ENCODE data around the gene CAPZA1.

The CAPZA1 gene

DNA sequence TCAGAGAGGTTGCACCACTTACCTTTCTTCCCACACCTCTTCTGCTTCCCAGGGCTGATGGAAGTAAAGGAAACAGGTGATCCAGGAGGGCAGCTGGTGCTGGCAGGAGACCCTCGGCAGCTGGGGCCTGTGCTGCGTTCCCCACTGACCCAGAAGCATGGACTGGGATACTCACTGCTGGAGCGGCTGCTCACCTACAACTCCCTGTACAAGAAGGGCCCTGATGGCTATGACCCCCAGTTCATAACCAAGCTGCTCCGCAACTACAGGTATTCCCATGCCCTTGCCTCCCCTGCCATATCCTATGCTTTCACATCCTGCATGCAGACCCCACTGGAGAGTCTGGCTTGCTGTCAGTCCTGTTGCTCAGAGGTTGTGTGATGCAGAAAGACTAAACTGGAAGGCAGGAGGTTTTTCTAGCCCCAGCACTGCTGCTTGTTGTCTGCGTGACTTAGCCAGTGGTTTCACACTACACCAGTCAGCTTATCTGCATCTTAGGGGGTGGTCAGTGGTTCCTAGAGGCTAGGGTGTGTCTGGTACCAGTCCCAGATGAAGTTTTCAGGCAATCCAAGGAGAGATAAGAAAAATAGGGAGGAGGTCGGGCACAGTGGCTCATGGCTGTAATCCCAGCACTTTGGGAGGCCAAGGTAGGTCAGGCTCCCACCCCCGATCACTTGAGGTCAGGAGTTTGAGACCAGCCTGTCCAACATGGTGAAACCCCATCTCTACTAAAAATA is 77.1 kb downstream of the CAPZA1 start:
- Histone ChIP-seq H3K4me3 (no peak overlapping the region), H3K27ac (no peak overlapping the region), H3K9me3 (ENCODE audit: low read depth, low read length) (no peaks in the 10 kb centered on the region), H3K9ac (ENCODE audit: insufficient read length) (no peak overlapping the region), H3K36me3 (ENCODE audit: insufficient read depth, low read length) (peaks cover 82% of the 10 kb centered on the region)
- DNase-seq (ENCODE audit: low read depth, low spot score), result no peak
- TF ChIP-seq EZH2 (IDR thresholded peaks at IDR 0.05) (no peak), FOXP2 (optimal IDR thresholded peaks at IDR 0.05; ENCODE audit: control extremely low read depth, extremely low read length, insufficient read depth) (no peak), POLR2AphosphoS5 (IDR thresholded peaks at IDR 0.05; ENCODE audit: borderline replicate concordance, low read depth, low read length) (no peak)

DNA sequence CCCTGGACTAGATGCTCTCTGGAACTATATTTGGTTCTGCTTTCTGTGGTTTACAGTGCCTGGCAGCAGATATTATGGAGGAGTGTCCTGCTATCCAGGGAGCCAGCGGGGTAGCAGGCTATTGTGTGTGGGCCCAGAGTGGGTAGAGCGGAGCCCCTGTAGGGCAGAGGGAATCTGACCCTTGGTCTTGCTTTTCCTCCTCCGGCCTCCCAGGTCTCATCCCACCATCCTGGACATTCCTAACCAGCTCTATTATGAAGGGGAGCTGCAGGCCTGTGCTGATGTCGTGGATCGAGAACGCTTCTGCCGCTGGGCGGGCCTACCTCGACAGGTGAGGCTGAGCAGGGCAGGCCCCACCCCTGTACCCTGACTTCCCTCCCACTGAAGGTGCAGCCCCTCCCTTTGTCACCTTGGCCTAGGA is 78.2 kb downstream of the CAPZA1 start:
- DNase-seq (ENCODE audit: low read depth, low spot score), result no peak
- TF ChIP-seq EZH2 (IDR thresholded peaks at IDR 0.05), result no peak
- TF ChIP-seq POLR2AphosphoS5 (IDR thresholded peaks at IDR 0.05; ENCODE audit: borderline replicate concordance, low read depth, low read length), result no peak
- no peak for TF ChIP-seq FOXP2 (optimal IDR thresholded peaks at IDR 0.05; ENCODE audit: control extremely low read depth, extremely low read length, insufficient read depth)
- Histone ChIP-seq H3K36me3 (ENCODE audit: insufficient read depth, low read length) (peaks cover 73% of the 10 kb centered on the region), H3K27ac (no peak overlapping the region), H3K9me3 (ENCODE audit: low read depth, low read length) (no peaks in the 10 kb centered on the region), H3K9ac (ENCODE audit: insufficient read length) (no peak overlapping the region), H3K4me3 (no peak overlapping the region)

DNA sequence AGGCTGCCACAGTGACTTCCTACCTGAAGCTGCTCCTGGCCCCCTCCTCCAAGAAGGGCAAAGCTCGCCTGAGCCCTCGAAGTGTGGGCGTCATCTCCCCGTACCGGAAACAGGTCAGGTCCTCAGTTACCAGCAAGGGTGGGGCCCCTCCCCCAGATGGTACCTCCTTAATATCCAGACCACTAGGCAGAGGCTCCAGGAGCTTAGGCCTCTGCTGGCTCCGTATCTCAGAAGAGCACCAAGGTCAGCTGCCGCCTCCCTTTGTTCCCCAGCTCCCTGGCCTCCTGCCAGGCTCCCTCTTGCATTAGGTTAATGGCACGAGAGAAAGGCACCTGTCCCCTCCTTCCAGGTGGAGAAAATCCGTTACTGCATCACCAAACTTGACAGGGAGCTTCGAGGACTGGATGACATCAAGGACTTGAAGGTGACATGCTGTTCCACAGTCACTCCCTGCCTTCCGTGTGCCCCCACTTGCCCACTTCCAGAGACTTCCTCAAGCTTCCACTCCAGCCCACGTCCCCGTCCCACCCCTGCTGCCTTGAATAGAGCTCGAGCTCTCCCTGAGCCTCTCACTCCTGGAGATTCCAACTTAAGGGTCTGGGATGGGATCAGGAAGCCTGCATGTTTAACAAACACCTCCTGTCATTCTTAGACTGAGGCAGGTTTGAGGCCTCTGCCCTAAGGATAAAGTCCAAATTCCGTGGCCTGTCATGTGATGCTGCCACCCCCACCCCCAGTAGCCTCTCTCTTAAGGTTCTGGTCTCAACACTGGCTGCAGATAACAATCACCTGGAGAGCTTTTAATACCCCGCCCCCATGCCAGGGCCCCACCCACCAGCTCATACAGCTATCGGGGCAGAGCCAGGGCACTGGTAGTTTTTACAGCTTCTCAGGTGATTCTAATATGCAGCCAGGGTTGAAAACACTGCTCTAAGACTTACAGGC is 79.0 kb downstream of the CAPZA1 start:
- Histone ChIP-seq H3K9me3 (ENCODE audit: low read depth, low read length) (no peaks in the 10 kb centered on the region), H3K4me3 (no peak overlapping the region), H3K9ac (ENCODE audit: insufficient read length) (no peak overlapping the region), H3K36me3 (ENCODE audit: insufficient read depth, low read length) (peaks cover 67% of the 10 kb centered on the region), H3K27ac (peak overlapping the region; percentile 54; the same call in 1 of the 2 replicates)
- TF ChIP-seq POLR2AphosphoS5 (IDR thresholded peaks at IDR 0.05; ENCODE audit: borderline replicate concordance, low read depth, low read length), result no peak
- TF ChIP-seq EZH2 (IDR thresholded peaks at IDR 0.05), result no peak
- TF ChIP-seq FOXP2 (optimal IDR thresholded peaks at IDR 0.05; ENCODE audit: control extremely low read depth, extremely low read length, insufficient read depth), result no peak
- DNase-seq (ENCODE audit: low read depth, low spot score), result no peak

DNA sequence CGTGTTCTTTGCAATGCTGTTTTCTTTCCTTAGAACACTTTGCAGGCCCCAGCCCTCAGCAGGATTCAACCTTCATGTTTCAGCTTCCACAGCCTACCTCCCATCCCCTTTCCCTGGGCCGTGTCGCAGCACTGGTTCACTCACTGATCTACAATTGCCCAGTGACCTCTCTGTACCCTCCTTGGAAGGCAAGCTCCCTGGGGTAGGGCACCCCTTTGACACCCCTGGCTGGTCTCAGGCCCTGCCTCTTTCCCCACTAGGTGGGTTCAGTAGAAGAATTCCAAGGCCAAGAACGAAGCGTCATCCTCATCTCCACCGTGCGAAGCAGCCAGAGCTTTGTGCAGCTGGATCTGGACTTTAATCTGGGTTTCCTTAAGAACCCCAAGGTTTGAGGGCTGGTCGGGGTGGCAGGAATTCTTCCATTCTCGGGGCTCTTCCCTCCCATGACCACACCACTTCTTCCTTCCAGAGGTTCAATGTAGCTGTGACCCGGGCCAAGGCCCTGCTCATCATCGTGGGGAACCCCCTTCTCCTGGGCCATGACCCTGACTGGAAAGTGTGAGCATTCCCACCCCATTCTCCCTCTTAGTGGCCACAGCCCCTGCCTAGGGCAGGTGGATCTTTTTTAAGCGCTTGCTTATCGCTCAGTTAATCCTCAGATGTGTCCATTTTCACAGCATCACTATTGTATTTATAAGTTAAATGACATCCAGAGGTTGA is 80.0 kb downstream of the CAPZA1 start:
- TF ChIP-seq FOXP2 (optimal IDR thresholded peaks at IDR 0.05; ENCODE audit: control extremely low read depth, extremely low read length, insufficient read depth) (no peak), EZH2 (IDR thresholded peaks at IDR 0.05) (no peak), POLR2AphosphoS5 (IDR thresholded peaks at IDR 0.05; ENCODE audit: borderline replicate concordance, low read depth, low read length) (no peak)
- peaks cover 59% of the 10 kb centered on the region for H3K36me3 ChIP-seq (ENCODE audit: insufficient read depth, low read length)
- H3K9ac ChIP-seq (ENCODE audit: insufficient read length), result peak overlapping the region; percentile 54
- H3K27ac ChIP-seq, result peak overlapping the region; percentile 86
- H3K4me3 ChIP-seq, result no peak overlapping the region
- H3K9me3 ChIP-seq (ENCODE audit: low read depth, low read length), result no peaks in the 10 kb centered on the region
- DNase-seq (ENCODE audit: low read depth, low spot score), result no peak

DNA sequence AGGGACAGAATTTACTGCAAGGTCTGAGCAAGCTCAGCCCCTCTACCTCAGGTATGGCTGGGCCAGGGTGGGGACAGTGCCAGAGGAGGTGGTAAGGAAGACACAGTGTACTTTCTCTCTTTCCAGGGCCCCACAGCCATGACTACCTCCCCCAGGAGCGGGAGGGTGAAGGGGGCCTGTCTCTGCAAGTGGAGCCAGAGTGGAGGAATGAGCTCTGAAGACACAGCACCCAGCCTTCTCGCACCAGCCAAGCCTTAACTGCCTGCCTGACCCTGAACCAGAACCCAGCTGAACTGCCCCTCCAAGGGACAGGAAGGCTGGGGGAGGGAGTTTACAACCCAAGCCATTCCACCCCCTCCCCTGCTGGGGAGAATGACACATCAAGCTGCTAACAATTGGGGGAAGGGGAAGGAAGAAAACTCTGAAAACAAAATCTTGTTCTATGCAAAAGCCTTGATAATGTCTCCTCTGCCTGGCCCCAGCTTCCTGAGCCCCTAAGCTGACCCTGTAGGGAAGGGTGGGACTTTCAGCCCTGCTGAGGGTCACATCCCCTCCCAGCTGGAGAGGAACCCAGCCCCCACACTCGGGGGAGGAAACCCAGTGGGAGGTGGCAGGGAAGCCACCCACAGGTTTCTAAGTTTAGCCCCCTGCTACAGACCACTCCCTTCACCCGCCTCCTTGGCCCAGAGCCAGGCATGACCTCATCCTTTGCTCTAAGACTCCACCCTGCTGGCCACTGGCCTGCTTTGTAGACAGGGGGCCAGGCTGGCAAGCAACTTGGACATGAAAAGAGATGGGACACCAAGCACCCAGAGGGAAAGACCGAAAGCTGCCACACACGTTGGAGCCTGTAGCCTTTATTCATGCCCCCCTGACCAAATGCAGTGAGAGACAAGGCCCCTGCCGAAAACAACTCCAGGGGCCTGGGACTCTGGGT is 80.9 kb downstream of the CAPZA1 start:
- no peak for DNase-seq (ENCODE audit: low read depth, low spot score)
- TF ChIP-seq POLR2AphosphoS5 (IDR thresholded peaks at IDR 0.05; ENCODE audit: borderline replicate concordance, low read depth, low read length) (peak; percentile 43), FOXP2 (optimal IDR thresholded peaks at IDR 0.05; ENCODE audit: control extremely low read depth, extremely low read length, insufficient read depth) (no peak)
- Histone ChIP-seq H3K27ac (peak overlapping the region; percentile 86), H3K36me3 (ENCODE audit: insufficient read depth, low read length) (peaks cover 49% of the 10 kb centered on the region), H3K9me3 (ENCODE audit: low read depth, low read length) (no peaks in the 10 kb centered on the region), H3K4me3 (peak overlapping the region; percentile 59), H3K9ac (ENCODE audit: insufficient read length) (peak overlapping the region; percentile 54)

DNA sequence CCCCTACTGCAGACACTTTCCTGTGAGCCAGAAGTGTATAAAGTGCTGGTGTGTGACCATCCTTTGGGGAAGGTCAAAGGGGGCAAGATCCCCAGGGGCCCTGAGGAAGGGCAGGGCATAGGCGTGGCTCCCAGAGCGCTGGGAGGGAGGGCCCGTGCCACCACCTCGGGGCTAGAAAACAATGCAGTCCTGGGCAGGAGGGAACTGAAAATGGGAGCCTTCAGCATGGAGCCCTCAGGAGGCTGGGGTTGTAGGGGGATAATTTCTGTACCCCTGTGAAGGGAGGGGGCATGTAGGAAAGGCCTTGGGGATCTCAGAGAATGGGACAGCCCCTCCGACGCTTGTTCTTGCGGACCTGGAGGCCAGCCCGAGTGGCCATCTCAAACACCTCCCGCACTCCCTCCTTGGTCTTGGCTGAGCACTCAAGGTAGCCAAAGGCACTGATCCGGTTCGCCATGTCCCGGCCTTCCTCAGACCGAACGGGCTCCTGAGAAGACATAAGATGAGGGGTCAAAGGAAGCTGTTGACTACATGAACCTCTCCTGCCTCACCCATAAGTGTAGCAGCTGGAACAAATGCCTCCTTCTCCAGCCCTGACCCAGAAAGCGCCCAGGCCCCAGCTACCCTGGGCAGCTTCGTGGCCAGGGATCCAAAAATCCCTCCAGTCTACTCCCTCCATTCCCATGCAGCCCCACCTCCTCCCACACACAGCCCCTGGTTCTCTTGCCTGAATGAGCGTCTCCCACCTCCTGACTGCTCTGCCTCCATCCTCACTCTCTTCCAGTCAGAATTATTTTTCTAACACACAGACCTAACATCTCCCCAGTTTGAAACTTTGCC is 81.8 kb downstream of the CAPZA1 start:
- no peak overlapping the region; the same call in 1 of the 2 replicates for H3K4me3 ChIP-seq
- peak overlapping the region; percentile 86 for H3K27ac ChIP-seq
- peaks cover 42% of the 10 kb centered on the region for H3K36me3 ChIP-seq (ENCODE audit: insufficient read depth, low read length)
- H3K9me3 ChIP-seq (ENCODE audit: low read depth, low read length), result no peaks in the 10 kb centered on the region
- no peak for TF ChIP-seq FOXP2 (optimal IDR thresholded peaks at IDR 0.05; ENCODE audit: control extremely low read depth, extremely low read length, insufficient read depth)
- peak; percentile 25; the same call in 1 of the 2 replicates for TF ChIP-seq POLR2AphosphoS5 (IDR thresholded peaks at IDR 0.05; ENCODE audit: borderline replicate concordance, low read depth, low read length)
- DNase-seq (ENCODE audit: low read depth, low spot score), result no peak
- peak overlapping the region; percentile 52 for H3K9ac ChIP-seq (ENCODE audit: insufficient read length)

DNA sequence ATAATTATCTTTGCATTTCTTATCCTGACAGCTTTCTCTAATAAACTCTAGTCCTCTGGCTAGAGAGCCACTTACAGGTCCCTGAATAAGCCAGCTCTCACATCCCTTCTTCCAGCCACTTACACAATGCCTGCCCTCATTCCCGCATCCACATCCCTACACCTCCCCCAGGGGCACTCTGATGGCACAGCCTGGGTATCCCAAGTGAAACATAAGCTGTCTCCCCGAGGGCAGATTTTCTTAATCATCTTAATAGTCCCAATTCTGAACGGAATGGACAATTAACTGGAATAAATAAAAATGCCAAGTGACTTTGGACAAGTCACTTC is 82.4 kb downstream of the CAPZA1 start:
- Histone ChIP-seq H3K27ac (peak overlapping the region; percentile 16), H3K9ac (ENCODE audit: insufficient read length) (no peak overlapping the region), H3K36me3 (ENCODE audit: insufficient read depth, low read length) (peaks cover 36% of the 10 kb centered on the region), H3K4me3 (no peak overlapping the region), H3K9me3 (ENCODE audit: low read depth, low read length) (no peaks in the 10 kb centered on the region)
- TF ChIP-seq EZH2 (IDR thresholded peaks at IDR 0.05), result no peak
- TF ChIP-seq POLR2AphosphoS5 (IDR thresholded peaks at IDR 0.05; ENCODE audit: borderline replicate concordance, low read depth, low read length), result peak; percentile 7
- no peak for DNase-seq (ENCODE audit: low read depth, low spot score)

Measured in SK-N-MC (cell line).